ENCODE measurements around the gene PAN2. TPM values are rescaled to one million over a fixed set of nuclear protein-coding genes. Genes with fewer than 3 reads are reported as not detected.

The PAN2 gene
- total and polyA plus RNA-seq, 10 of the 15 experiments (the other 5 are each of a cell fraction or from before 2014, with no cell fraction given): 14.4 to 61.8 (median 34.9) TPM

GRCh38 chr12:56315622-56316473 lies 18.0 kb downstream of the PAN2 start, which contains the start of gene CNPY2 (continued):
- no peak; the same call in 1 of the 2 replicates for TF ChIP-seq IRF3 (IDR thresholded peaks at IDR 0.05)
- TF ChIP-seq ASH2L (IDR thresholded peaks at IDR 0.05; ENCODE audit: borderline replicate concordance, low read depth): peak; percentile 32; the same call in 1 of the 2 replicates
- TF ChIP-seq REST (IDR thresholded peaks at IDR 0.05; ENCODE audit: low read depth, low read length): peak; percentile 34; the same call in 1 of the 2 replicates
- no peak for TF ChIP-seq ZNF207 (IDR thresholded peaks at IDR 0.05; ENCODE audit: borderline replicate concordance)
- peak; percentile 78 for TF ChIP-seq MYB (IDR thresholded peaks at IDR 0.05; ENCODE audit: borderline replicate concordance, low read depth, low read length)
- peak; percentile 95 for TF ChIP-seq IRF5 (IDR thresholded peaks at IDR 0.05; ENCODE audit: borderline replicate concordance)
- peak; percentile 29; the same call in 1 of the 2 replicates for TF ChIP-seq RUNX3 (IDR thresholded peaks at IDR 0.05; ENCODE audit: low read length)
- no peak for TF ChIP-seq ZZZ3 (IDR thresholded peaks at IDR 0.05; ENCODE audit: control insufficient read depth, insufficient read length, low read depth)
- peak; percentile 63 for TF ChIP-seq LARP7 (IDR thresholded peaks at IDR 0.05)
- TF ChIP-seq PAX5 (IDR thresholded peaks at IDR 0.05; ENCODE audit: borderline replicate concordance, low read depth, low read length): no peak
- TF ChIP-seq GATAD2B (conservative IDR thresholded peaks at IDR 0.05; ENCODE audit: low read depth): 0 out of 2 replicates have a peak, but pooled peaks have one; percentile 43
- TF ChIP-seq ZSCAN29 (IDR thresholded peaks at IDR 0.05): no peak
- peak; percentile 66 for TF ChIP-seq NR2F1 (conservative IDR thresholded peaks at IDR 0.05)
- TF ChIP-seq RBBP5 (conservative IDR thresholded peaks at IDR 0.05): no peak
- TF ChIP-seq JUNB (IDR thresholded peaks at IDR 0.05): no peak
- TF ChIP-seq MEF2A (IDR thresholded peaks at IDR 0.05; ENCODE audit: insufficient read depth, low read depth, low read length): no peak
- TF ChIP-seq POLR2AphosphoS2 (IDR thresholded peaks at IDR 0.05; ENCODE audit: low read depth, low read length): no peak; the same call in 1 of the 2 replicates
- TF ChIP-seq BCL3 (IDR thresholded peaks at IDR 0.05; ENCODE audit: borderline replicate concordance, insufficient read depth, low read depth, low read length, poor library complexity, severe bottlenecking): no peak
- peak; percentile 64; the same call in 1 of the 2 replicates for TF ChIP-seq PML (IDR thresholded peaks at IDR 0.05; ENCODE audit: low read length)
- TF ChIP-seq CHD4 (IDR thresholded peaks at IDR 0.05): no peak
- TF ChIP-seq USF2 (IDR thresholded peaks at IDR 0.05; ENCODE audit: borderline replicate concordance, low read depth, low read length): peak; percentile 67
